Smooth muscle cell of the brain vasculature (primary cell): Measurements from ENCODE around the gene PTMS.

Source experiments
- DNase-seq: peaks from one replicate; pipeline ENCODE4 v3.0.0-alpha.2; 2012; ENCODE audit warnings: low read depth, low spot score

Gene PTMS

GRCh38 chr12:6752167-6752920 is 13.8 kb upstream of the PTMS start:
- no peak for DNase-seq

- peak; percentile 98 for DNase-seq
Measured at GRCh38 chr12:6752921-6753771, 13.0 kb upstream of the PTMS start, which contains the start of gene MLF2. TSS of gene MLF2 (minus strand) at chr12:6753141. CDS start at chr12:6752334, 807 bp downstream.

DNA sequence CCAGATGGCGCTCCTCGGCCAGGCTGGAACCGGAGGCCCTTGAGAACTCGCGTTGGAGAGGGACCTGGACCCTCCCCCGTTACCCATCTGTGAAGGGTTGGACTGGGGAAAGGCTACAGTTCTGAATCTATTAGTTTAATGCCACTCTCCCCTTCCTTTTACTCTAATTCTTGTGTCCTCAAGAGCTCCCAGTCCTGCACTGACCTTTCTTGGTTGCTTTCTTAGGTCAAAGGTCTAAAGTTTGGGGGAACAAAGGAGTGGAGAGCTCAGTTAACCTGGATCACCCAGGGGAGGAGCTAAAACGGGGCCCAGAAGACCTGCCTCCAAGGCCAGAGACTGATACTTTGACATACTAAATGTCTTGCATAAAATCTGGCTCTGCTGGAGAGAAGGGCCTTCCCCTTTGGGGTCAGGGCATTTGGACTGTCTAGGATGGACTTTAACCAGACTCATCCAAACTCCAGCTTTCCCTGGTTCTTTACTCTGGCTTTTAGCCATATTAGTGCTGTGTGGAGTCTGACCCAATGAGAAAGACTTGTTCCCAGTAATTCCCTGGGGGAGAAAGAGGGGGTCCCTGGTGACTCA is 12.3 kb upstream of the PTMS start:
- no peak for DNase-seq

DNA sequence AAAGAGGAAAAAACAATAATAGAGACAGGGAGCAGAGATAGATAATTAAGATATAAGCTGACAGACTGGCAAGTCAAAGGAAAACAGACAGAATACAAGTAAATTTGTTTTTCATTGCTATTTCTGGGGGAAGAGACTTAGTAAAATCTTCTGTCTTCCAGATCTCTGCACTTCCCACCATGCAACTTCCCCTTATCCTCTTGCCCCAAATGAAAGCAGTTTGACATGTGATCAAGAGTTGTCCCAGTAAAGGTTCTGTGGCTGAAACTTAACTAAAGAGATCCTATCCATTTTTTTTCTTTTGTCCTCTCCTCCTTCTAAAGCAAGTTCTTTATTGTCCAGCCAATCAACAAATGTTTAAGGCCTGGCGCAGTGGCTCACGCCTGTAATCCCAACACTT is 11.8 kb upstream of the PTMS start:
- no peak for DNase-seq

- DNase-seq: no peak
Measured at GRCh38 chr12:6757028-6757690, 9.0 kb upstream of the PTMS start.

DNA sequence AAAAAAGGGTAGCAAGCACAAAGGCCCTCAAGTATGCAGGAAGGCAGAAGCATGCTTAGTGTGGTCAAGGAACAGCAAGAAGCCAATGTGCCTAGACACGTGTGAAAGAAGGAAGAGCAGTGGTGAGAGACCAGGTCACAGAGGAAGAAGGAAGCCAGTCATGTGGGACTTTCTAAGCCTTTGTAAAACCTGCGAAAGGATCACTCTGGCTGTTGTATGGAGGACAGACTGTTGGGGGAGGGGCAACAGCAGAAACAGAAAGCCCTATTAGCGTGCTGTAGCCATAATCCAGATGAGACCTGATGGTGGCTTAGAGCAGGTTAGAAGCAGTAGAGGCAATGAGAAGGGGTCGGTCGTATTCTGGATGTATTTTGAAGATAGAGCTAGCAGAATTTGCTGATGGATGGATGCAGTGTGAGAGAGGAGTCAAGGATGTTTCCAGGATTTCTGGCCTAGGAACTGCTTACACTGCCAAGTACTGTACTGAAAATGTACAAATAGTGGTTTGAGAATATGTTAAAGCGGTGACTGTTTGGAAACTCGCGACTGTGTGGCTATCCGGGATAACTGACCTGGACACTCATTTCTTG is 7.6 kb upstream of the PTMS start:
- DNase-seq: no peak

DNA sequence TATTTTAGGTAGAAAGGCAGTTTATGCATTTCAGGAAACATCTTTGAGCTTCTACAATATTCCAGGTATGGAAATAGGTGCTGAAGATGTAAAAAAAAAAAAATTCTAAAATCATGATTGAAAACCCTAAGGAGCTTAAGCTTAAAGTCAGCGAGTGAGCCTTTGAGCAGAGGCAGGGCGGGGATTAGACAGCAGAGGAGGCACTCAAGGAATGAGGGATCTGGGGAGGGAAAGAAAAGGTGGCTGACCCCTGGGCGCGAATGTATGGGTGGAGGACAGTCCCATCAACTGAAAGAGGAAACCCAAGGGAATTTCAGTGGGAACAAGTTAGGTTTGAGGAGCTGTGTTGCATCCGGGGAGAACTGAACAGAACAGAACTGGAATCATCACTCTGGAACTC is 6.4 kb upstream of the PTMS start:
- no peak for DNase-seq

DNA sequence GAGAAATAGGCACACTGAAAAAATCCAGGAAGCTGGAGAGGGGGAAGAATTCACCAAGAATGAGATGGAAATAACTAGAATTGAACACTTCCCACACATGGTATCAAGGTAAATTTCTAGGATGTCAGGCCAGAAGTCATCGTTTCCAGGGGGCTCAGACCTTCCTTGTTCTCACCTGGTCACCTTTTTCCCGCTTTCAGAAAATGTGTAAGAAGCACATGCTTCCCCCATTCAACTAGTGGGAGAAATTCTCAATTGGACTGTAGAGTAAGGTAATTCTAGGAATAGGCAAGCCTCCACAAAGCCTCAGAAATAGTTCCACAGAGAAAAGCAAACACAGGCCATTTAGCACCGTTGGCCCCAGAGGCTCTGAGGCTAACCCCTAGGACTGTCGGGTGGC is 2.8 kb upstream of the PTMS start:
- no peak for DNase-seq

GRCh38 chr12:6764011-6764828 is 1.9 kb upstream of the PTMS start:
- DNase-seq: peak; percentile 97

DNA sequence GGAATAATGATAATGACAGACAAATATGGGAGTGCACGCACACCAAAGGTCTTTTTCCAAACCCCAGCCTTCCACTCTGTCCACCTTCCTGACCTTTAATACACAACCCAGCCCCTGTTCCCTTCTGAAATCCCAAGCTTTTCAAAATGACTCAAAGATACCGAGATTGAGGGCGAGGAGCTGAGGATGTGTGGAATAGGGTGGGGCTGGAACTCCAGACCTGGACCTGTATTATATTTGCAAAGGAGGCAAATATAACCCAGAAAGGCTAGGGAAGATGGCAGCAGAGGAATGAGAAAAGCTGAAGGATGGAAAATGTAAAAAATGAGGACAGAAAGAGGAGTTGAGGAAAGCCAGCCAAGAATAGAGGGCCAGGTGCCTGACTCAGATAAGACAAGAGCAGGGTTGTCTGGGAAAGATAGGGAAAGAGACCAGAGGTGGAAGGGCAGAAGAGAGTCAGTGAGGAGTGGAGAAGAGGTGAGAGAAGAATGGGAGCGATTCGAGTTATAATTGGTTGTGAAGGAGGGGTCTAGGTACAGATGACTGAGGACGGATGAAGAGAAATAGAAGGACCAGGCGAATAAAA is 1.0 kb upstream of the PTMS start:
- no peak for DNase-seq

DNA sequence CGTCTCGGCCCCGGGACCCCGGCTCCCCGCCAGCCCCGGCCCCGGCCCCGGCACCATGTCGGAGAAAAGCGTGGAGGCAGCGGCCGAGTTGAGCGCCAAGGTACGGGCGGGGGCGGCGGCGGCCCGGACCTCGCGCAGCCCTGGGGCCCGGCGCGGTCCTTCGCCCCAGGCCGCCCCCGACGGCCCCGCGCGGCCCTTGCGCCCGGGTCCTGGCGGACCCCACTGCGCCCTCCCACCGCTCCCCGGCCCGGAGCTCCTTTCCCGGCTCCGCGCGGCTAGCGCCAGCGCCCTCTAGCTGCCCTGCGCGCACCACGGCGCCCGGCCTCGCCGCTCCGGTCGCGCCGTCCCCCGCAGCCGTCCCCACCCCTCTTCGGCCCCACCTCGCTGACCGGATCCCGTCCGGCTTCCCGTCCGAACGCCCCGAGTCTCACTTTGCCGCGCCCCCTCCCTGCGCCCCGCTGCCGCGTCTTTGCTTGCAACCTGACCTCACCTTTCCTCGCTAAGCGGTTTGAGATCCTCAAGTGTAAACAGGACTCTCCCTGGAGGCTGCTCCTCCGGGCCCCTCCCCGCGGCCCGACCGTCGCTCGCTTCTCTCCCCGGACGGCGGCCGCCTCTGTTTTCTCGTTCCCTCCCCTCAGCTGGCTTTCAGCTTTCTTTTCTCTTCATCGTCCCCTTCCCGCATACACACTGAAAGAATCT is 637 bp downstream of the PTMS start:
- DNase-seq: no peak

DNA sequence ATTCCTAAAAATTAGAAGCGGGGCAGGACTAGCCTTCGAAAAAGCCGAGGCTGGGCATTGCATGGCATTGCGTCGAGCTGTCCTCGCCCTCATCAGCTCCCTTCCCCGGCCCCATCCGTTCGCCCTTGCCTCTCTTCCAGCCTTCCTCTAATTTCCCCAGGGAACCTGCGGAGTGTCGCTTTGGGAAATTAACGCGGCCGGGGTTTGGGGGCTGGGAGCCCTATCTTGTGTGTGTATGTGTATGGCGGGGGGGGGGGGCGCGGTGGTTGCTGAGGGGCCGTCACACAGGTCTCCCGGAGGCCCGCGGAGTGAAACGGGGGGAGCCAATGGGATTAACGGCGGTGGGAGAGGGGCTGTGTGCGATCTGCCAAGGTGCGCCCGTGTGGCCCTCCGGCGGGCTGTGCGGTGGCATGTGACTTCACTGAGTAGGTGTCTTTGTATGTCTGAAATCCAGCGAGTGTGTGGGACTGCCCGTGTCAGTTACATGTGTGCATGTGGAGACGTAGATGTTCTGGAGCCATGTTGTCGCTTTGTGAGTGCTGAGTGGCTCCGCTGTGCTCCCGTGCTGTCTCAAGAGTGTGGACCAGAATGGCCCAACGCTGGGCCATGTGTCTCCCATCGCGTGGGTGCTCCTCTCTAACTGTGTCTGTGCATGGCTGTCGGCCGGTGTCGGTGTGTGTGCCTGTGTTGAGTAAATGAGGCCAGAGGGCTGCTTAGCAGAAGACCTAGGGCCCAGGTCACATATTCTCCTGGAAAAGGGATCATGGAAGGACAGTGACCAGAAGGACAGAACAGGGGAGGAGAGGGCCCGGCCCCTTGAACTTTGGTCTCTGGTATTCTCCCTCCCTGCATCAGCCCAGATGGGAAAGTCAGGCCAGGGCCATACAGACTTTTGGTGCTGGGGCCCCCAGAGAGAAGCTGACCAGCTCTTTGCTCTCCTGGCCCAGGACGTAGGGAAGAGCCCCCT is 1.5 kb downstream of the PTMS start:
- DNase-seq: no peak

DNA sequence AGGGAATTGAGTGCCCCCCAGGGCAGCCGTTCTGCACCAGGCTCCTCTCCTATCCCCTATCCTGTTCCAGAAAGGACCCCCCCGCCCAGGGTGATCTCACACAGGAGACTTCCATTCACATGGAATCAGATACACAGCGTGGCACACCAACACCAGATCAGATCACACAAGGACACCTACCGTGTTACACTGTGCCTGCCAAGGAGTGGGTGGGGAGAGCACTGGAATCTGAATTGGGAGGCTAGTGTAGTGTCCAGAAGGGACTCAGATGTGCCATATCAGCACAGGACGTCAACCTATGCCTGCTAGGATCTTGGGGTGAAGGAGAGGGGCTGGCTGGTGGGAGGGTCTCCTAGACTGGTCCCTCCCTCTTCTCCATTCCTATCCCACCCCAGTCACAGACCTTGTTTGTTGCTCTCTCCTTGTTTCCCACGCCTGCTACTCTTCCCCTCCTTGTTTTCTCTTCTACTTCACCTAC is 2.3 kb downstream of the PTMS start:
- no peak for DNase-seq

GRCh38 chr12:6768990-6769389 is 2.8 kb downstream of the PTMS start:
- DNase-seq: no peak

- DNase-seq: no peak
Measured at GRCh38 chr12:6769666-6770065, 3.5 kb downstream of the PTMS start.

- DNase-seq: no peak
Measured at GRCh38 chr12:6770094-6770493, 3.9 kb downstream of the PTMS start.

DNA sequence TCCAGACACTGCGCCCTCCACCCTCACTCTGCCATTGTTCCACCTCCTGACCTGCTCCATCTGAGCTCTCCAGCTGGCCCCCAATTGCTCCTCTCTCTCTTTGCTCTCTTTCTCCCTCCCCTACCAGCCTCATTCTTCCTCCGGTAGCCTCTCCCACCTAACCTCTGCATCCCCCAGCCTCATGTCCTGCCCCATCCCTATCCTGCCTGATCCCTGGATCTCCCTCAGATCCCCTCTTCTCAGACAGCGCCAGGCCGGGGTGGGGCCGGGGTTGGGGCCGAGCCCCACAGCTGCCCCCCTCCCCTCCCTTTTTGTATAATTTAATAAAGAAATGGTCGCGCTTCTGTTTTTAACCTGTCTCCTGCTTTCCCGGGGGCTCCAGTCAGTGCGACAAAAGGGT is 4.4 kb downstream of the PTMS start:
- no peak for DNase-seq

GRCh38 chr12:6771091-6771495 is 4.9 kb downstream of the PTMS start:
- DNase-seq: no peak
